G401.6 (cell line): ENCODE data around the gene CCDC144A.
"Not testable (repeated sequence)": the region's sequence is repeated elsewhere in the genome, so short reads cannot be mapped to it uniquely, and the experiment has no call there.

Experiments
- FAIRE-seq: peaks from 2 replicates; lab custom pipeline; 2012; peaks lifted over from hg19 to GRCh38; lab: Jason Lieb, UNC

Gene CCDC144A

DNA sequence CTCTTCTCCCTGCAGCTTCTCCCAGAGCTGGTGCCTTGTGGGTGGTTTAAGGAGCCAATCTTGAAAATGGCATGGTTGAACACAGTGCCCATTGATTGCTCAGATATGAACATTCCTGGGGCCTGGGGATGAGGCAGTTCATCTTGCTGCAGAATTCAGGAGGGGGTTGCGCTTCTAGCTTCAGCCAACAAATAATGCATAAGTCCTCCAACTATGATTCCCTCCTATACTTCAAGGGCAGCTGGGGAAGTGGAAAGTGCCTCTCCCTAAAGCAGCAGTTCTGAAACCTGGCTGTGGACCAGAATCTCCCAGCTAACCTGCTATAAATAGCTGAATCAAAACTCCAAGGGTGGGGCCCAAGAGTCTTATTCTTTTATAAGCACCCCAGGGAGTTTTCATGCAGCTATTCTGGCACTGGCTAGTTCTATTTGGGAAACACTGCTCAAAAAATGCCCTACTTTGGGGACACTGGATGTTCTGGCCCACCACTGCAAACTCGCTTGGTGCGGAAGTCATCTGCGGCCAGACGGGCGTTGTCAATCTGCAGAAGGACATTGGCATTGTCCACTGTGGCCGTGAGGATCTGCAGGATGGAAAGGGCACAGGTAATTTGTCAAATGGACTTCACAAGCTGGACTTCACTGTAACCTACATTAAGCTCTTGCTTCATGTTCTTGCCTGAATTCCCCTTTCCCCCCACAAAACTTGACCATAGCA is 130.3 kb downstream of the CCDC144A start:
- FAIRE-seq = no peak

DNA sequence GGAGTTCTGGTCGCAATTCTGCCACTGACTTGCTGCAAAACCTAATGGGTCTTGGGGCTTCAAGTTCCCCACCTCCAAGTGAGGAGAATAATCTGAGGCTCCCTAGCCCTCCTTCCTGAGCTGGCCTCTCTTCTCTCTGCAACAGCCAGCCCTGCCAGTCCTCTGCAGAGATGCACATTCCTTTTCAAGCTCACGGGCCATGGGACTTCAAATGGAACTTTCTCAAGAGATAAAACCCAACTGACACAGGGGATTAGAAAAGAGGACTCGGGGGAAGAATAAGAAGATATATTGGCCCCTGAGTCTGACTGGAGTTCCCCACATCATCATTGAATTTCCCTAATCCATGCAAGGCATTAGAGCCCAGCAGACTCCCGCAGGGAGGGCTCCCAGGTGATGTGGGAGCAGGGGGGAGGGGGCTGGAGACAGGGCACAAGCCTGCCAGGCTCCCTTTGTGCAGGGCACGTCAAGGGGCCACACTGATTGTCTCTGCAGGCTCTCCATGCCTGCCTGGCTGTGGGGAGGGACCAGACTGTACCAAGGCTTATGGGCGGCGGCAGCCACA is 131.0 kb downstream of the CCDC144A start:
- no peak for FAIRE-seq

DNA sequence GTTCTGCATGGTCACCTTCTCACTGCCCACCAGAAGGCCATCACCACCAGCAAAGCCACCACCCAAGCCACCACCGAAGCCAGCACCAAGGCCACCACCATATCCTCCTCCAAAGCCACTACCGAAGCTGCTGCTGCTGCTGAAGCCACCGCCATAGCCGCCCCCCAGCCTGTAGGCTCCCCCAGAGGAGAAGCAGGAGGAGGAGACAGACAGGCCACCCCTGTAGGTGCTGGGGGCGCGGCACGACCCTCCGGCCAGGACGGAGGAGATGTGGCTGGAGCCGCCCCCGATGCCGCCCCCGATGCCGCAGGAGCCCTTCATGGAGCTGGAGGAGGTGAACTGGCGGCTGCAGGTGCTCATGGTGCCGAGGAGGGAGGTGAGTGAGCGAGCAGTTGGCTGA is 132.1 kb downstream of the CCDC144A start:
- not testable (repeated sequence) for FAIRE-seq

DNA sequence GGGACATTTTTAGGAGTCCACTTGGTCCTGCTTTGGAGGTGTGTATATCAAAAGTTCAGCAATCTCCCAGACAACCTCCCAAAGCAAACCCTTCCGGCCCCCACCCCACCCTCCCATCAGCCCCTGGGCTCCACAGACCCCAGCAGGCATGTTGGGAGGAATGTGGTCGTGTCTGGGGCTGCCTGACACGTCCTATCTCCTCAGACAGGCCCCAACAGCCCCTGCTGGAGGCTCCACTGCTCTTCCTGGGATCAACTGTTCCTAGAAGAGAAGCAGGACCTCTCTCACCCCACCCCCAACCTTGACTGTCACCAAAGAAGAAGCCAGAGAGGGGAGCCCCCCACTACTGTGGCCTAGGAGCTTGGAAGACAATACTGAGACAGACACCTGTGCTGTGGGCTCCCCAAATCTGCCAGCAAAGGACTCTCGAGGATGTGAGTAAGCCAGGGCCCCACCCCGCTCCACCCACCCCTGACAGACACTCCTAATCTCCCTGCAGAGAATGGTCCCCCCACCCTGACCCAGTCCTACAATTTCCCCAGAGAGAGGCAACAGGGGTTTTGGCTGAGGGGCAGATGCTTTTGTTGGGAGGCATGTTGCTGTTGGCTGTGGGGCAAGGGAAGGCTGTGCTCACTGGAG is 133.8 kb downstream of the CCDC144A start:
- FAIRE-seq = not testable (repeated sequence)
